SK-N-MC (cell line): Measurements from ENCODE around the gene AFF3.

ENCODE experiments used
- EZH2 ChIP-seq: fragments of 200-600 bp; sonication (generic); IDR thresholded peaks from one replicate; pipeline ENCODE4 v1.6.1; 2017; ENCODE audit warnings: antibody characterized with exemption
- FOXP2 ChIP-seq: optimal IDR thresholded peaks from 2 replicates; pipeline ENCODE3; 2011; ENCODE audit warnings: mild to moderate bottlenecking, moderate library complexity; ENCODE audit not compliant: insufficient read depth; ENCODE audit errors: extremely low read length, control extremely low read depth
- POLR2AphosphoS5 ChIP-seq: IDR thresholded peaks from 2 replicates; pipeline ENCODE4 v1.6.1; 2012; ENCODE audit warnings: mild to moderate bottlenecking, low read depth, low read length, borderline replicate concordance

GRCh38 chr2:100126201-100126600, 16.2 kb downstream of the AFF3 start:
- TF ChIP-seq EZH2 (no peak), POLR2AphosphoS5 (no peak), FOXP2 (no peak)
